ENCODE data around the gene HSPA12A. TPM values are rescaled to one million over a fixed set of nuclear protein-coding genes. Genes with fewer than 3 reads are reported as not detected.

Gene HSPA12A
- total RNA-seq, 8 experiments from 2014 or later, result 25.6 to 71.2 (median 33.0) TPM

- Histone ChIP-seq H3K27ac (no peak overlapping the region), H3K4me3 (no peak overlapping the region), H3K4me1 (replicated peaks in 1 of 2) (peaks cover 12 to 15% of the 10 kb centered on the region in 2 donors)
- in situ Hi-C loops (cut with MboI; ENCODE audit: low pct_unique_long_range_greater_than_20kb in 2 of 9, low sequenced_read_pairs in 9 of 9, unreplicated experiment in 9 of 9), result no loop called here
- 40 to 100% (median 94%) methylated on average over 1 of the region's 1 CpG; no CpG with 5 or more reads in 4 of the 10 experiments for WGBS, 10 experiments
- peak in 2 of 8 experiments; percentile 65 to 67 for ATAC-seq (replicated peaks in 6 of 8)
Measured at GRCh38 chr10:116748041-116748440, 5.7 kb upstream of the HSPA12A start.

- no peak for ATAC-seq (replicated peaks in 6 of 8)
- 48 to 100% (median 50%) methylated on average over 1 to 7 of the region's 7 CpGs; no CpG with 5 or more reads in 5 of the 10 experiments for WGBS, 10 experiments
- Histone ChIP-seq H3K4me1 (replicated peaks in 1 of 2) (peaks cover 12 to 15% of the 10 kb centered on the region in 2 donors), H3K27ac (no peak overlapping the region), H3K4me3 (no peak overlapping the region)
- in situ Hi-C loops (cut with MboI; ENCODE audit: low pct_unique_long_range_greater_than_20kb in 2 of 9, low sequenced_read_pairs in 9 of 9, unreplicated experiment in 9 of 9), result no loop called here
Measured at GRCh38 chr10:116747325-116747724, 5.0 kb upstream of the HSPA12A start.

DNA sequence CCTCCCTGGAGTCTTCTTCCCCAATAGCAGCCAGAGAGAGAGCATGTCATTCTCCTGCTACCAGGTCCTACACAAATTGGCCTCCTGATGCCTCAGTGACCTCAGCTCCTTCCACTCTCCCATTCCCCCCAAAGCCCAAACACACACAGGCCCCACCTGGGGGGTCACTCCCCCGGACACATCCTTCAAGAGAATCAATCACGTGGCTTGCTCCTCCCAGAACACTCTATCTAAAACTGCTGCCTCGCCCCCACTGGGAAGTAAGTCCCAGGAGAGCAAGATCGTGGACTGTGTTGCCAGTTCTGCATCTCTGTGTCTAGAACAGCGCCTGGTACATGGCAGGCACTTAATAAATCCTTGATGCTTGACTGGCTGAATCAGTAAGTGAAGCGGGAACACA lies 2.5 kb upstream of the HSPA12A start:
- peaks cover 15 to 19% of the 10 kb centered on the region in 2 donors for H3K4me1 ChIP-seq (replicated peaks in 1 of 2)
- 60 to 100% (median 87%) methylated on average over 1 to 3 of the region's 6 CpGs; no CpG with 5 or more reads in 3 of the 10 experiments for WGBS, 10 experiments
- in situ Hi-C loops (cut with MboI; ENCODE audit: low pct_unique_long_range_greater_than_20kb in 2 of 9, low sequenced_read_pairs in 9 of 9, unreplicated experiment in 9 of 9), result no loop called here
- H3K27ac ChIP-seq, result no peak overlapping the region
- no peak for ATAC-seq (replicated peaks in 6 of 8)
- H3K4me3 ChIP-seq, result no peak overlapping the region

GRCh38 chr10:116744163-116744753 lies 1.9 kb upstream of the HSPA12A start:
- in situ Hi-C loops (cut with MboI; ENCODE audit: low pct_unique_long_range_greater_than_20kb in 2 of 9, low sequenced_read_pairs in 9 of 9, unreplicated experiment in 9 of 9), result no loop called here
- H3K4me3 ChIP-seq, result no peak overlapping the region
- WGBS, 10 experiments, result 50 to 100% (median 79%) methylated on average over 1 to 5 of the region's 12 CpGs; no CpG with 5 or more reads in 2 of the 10 experiments
- peaks cover 15 to 19% of the 10 kb centered on the region in 2 donors for H3K4me1 ChIP-seq (replicated peaks in 1 of 2)
- no peak overlapping the region for H3K27ac ChIP-seq
- ATAC-seq (replicated peaks in 6 of 8), result no peak

DNA sequence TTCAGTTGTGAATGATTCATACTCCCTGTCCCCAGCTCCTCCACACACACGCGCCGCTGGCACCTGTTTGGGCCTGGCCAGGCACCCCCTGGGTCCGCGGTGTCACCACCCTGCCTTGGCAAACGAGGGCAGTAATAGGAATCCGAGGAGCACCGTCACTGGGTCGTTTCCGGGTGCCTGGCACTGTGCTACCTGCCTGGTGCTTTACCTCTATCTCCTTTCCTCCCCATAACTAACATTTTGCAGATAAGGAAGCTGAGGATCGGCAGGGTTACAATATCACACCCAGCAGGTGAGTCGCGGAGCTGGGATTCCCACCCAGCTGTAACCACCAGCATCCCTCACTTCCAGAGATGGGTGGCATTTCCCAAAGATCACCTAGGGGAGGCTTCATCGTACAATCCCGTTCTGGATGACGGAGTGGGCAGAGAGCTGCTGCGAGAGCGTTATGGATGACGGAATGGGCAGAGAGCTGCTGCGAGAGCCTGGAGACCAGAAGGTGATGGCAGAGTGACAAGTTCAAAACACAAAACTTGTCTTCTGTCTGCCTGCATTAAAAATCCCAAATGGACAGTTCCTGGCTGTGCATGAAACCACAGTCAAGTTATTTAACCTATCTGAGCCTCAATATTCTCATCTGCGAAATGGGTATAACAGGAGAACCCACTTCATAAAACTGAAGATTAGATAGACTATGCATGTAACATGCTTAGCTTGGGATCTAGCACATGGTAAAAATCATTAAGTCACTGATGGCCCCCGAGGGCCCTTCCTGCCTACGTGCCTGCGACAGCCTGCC lies 1.1 kb upstream of the HSPA12A start:
- H3K27ac ChIP-seq, result no peak overlapping the region
- peak overlapping the region; percentile 67 to 98 (median 92) for H3K4me3 ChIP-seq
- in situ Hi-C loops (cut with MboI; ENCODE audit: low pct_unique_long_range_greater_than_20kb in 2 of 9, low sequenced_read_pairs in 9 of 9, unreplicated experiment in 9 of 9), result no loop called here
- WGBS, 10 experiments, result 32 to 100% (median 79%) methylated on average over 1 to 9 of the region's 24 CpGs; no CpG with 5 or more reads in 3 of the 10 experiments
- no peak for ATAC-seq (replicated peaks in 6 of 8)
- peaks cover 15 to 19% of the 10 kb centered on the region in 2 donors for H3K4me1 ChIP-seq (replicated peaks in 1 of 2)

DNA sequence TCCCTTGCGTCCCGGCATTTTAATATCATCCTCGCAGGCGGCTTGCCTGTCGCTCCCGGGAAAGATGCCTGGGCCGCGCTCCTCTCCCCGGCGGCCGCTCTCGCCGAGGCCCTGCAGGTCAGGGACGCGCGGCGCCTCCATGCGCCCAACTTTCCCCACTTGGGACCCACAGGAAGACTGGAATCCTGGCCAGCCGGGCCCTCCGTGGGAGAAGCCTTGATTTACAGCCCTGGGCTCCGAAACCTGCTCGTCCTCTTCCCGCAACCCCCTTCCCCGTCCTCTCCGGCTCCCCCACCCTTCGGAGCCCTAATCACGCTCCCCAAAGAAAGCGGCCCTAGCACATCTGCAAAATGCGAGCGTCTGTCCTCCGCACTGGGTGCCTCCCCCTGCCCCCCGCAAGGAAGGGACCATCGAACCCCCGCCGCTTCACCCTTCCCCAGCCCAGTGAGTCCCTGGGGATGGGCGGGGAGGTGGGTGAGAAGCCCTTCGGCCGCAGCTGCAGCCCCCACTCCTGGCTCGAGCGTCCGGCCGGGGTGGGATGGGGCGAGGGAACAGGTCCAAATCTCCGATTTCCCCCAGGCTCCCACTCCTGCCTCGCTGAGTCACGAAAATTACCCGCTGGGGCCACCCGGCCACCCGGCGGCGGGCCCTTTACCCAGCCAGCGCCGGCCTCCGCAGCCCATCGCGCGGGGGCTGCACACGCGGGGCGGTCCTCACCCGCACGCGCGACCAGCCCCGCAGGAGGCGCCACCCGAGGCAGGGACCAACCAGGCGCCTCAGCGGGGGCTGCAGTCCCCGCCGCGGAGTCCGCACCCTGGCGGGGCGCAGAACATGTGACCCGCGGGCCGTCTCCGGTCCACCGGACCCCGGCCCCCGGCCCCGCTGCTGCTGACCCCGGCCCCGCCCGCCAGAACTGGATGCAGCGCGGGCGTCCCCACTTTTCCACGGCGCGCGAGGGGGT lies 695 bp downstream of the HSPA12A start:
- Histone ChIP-seq H3K4me3 (peak overlapping the region; percentile 67 to 98 (median 92)), H3K4me1 (replicated peaks in 1 of 2) (peaks cover 17 to 22% of the 10 kb centered on the region in 2 donors), H3K27ac (peak overlapping the region; percentile 88 to 93)
- 0 to 3% (median 3%) methylated on average over 5 to 15 of the region's 93 CpGs; no CpG with 5 or more reads in 7 of the 10 experiments for WGBS, 10 experiments
- peak; percentile 2 to 65 (median 56) for ATAC-seq (replicated peaks in 6 of 8)
- in situ Hi-C loops (cut with MboI; ENCODE audit: low pct_unique_long_range_greater_than_20kb in 2 of 9, low sequenced_read_pairs in 9 of 9, unreplicated experiment in 9 of 9), result no loop called here

- ATAC-seq (replicated peaks in 6 of 8), result peak in 3 of 8 experiments; percentile 5 to 16 (median 9)
- Histone ChIP-seq H3K27ac (peak overlapping the region; percentile 88 to 93), H3K4me1 (replicated peaks in 1 of 2) (peaks cover 16 to 22% of the 10 kb centered on the region in 2 donors), H3K4me3 (peak overlapping the region; percentile 67 to 98 (median 92))
- 80 to 83% methylated on average over 2 of the region's 13 CpGs; no CpG with 5 or more reads in 8 of the 10 experiments for whole genome bisulfite sequencing, 10 experiments
- in situ Hi-C loops (cut with MboI; ENCODE audit: low pct_unique_long_range_greater_than_20kb in 2 of 9, low sequenced_read_pairs in 9 of 9, unreplicated experiment in 9 of 9), result no loop called here
Measured at GRCh38 chr10:116740971-116741370, 1.4 kb downstream of the HSPA12A start.

- Histone ChIP-seq H3K4me1 (replicated peaks in 1 of 2) (peaks cover 13 to 19% of the 10 kb centered on the region in 2 donors), H3K27ac (no peak overlapping the region), H3K4me3 (no peak overlapping the region)
- 80 to 100% (median 100%) methylated on average over 1 to 5 of the region's 5 CpGs; no CpG with 5 or more reads in 1 of the 10 experiments for WGBS, 10 experiments
- ATAC-seq (replicated peaks in 6 of 8), result no peak
- in situ Hi-C loops (cut with MboI; ENCODE audit: low pct_unique_long_range_greater_than_20kb in 2 of 9, low sequenced_read_pairs in 9 of 9, unreplicated experiment in 9 of 9), result no loop called here
Measured at GRCh38 chr10:116738339-116738738, 4.0 kb downstream of the HSPA12A start.

DNA sequence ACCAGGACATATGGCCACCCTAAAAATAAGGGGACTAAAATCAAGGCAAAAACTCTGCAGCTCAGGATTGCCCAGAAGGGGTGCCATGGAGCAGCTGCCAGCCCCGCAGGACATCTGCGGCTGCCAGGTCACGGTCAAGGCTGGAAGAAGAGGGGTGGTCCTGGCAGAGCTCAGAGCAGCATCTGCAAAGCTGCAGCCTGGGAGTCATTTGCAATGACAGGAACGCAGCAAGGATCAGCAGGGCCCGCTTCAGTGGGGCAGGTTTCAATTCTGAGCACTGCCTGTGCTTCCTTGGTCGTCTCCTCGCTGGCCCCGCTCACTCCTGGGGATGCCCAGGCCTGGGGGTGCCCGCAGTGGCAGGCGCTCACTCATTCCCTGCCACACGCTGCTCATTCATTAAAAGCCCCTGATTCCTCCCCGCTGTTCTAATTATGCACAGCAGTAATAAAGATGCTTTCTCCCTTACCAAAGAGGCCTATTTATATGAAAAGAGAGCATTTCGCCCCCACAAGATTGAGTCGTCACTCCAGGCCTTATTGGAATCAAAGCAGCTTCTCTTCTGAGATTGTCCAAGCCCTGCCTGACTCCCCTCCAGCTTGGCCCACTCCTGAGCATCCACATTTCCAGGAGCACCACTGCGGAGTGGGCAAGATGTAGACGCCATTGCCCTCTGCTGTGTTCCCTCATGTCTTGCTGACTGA lies 4.6 kb downstream of the HSPA12A start:
- Histone ChIP-seq H3K4me3 (no peak overlapping the region), H3K4me1 (replicated peaks in 1 of 2) (peaks cover 11 to 16% of the 10 kb centered on the region in 2 donors), H3K27ac (peak overlapping the region in 1 of 2 donors; percentile 38)
- in situ Hi-C loops (cut with MboI; ENCODE audit: low pct_unique_long_range_greater_than_20kb in 2 of 9, low sequenced_read_pairs in 9 of 9, unreplicated experiment in 9 of 9), result no loop called here
- ATAC-seq (replicated peaks in 6 of 8), result no peak
- 20 to 100% (median 64%) methylated on average over 1 to 7 of the region's 16 CpGs; no CpG with 5 or more reads in 5 of the 10 experiments for WGBS, 10 experiments

- Histone ChIP-seq H3K4me3 (no peak overlapping the region), H3K27ac (no peak overlapping the region), H3K4me1 (replicated peaks in 1 of 2) (peaks cover 8 to 11% of the 10 kb centered on the region in 2 donors)
- peak in 2 of 8 experiments; percentile 42 to 45 for ATAC-seq (replicated peaks in 6 of 8)
- 30 to 88% (median 72%) methylated on average over 1 to 4 of the region's 4 CpGs for WGBS, 10 experiments
- in situ Hi-C loops (cut with MboI; ENCODE audit: low pct_unique_long_range_greater_than_20kb in 2 of 9, low sequenced_read_pairs in 9 of 9, unreplicated experiment in 9 of 9), result no loop called here
Measured at GRCh38 chr10:116733566-116733965, 8.8 kb downstream of the HSPA12A start.

- in situ Hi-C loops (cut with MboI; ENCODE audit: low pct_unique_long_range_greater_than_20kb in 2 of 9, low sequenced_read_pairs in 9 of 9, unreplicated experiment in 9 of 9), result no loop called here
- H3K27ac ChIP-seq, result no peak overlapping the region
- peaks cover 2 to 4% of the 10 kb centered on the region in 2 donors for H3K4me1 ChIP-seq (replicated peaks in 1 of 2)
- peak in 3 of 8 experiments; percentile 13 to 51 (median 49) for ATAC-seq (replicated peaks in 6 of 8)
- H3K4me3 ChIP-seq, result no peak overlapping the region
- 43 to 100% (median 88%) methylated on average over 1 to 7 of the region's 8 CpGs; no CpG with 5 or more reads in 3 of the 10 experiments for WGBS, 10 experiments
Measured at GRCh38 chr10:116732573-116732972, 9.8 kb downstream of the HSPA12A start.

All from motor neuron (in vitro differentiated cells).